Astrocyte of the cerebellum (primary cell): ENCODE measurements around the gene CLSTN2.

Experiments
- DNase-seq: peaks from one replicate; pipeline ENCODE4 v3.0.0-alpha.2; 2011; ENCODE audit warnings: low read depth
- H3K4me3 ChIP-seq: 2 replicates; pipeline ENCODE4 v1.5.1; 2011; ENCODE audit warnings: mild to moderate bottlenecking, low read depth, low read length, moderate library complexity
- in situ Hi-C: cut with HindIII; loops from 2 replicates; pipeline ENCODE4 v1.10.0; 2017; ENCODE audit warnings: low sequenced_read_pairs
- TF ChIP-seq, protein P1 (sequence below): IDR thresholded peaks from 2 replicates; pipeline ENCODE4 v1.5.1; 2012; ENCODE audit warnings: low read length, low read depth, moderate library complexity, mild to moderate bottlenecking; ENCODE audit errors: missing control alignments

Gene CLSTN2

DNA sequence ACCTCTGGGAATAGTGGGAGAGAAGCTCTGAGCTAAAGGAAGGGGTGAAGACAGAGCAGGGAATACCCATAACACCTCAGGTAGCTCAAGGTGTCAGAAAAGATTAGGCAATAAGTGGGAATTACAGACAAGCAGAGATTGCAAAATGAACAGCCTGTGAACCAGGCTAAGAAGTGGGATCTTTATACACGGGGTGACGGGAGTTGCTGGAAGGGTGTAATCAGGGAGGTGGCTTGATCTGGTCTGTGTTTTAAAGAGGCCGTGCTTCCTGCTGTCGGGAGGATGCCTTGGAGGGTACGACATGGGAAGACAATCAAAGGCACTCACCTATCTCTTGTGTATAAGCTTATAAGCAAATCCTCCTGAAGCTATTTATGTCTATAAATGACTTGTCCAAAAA, 216.3 kb downstream of the CLSTN2 start:
- no peak for DNase-seq
- in situ Hi-C loops, result no loop called here
- TF ChIP-seq, protein P1, sequence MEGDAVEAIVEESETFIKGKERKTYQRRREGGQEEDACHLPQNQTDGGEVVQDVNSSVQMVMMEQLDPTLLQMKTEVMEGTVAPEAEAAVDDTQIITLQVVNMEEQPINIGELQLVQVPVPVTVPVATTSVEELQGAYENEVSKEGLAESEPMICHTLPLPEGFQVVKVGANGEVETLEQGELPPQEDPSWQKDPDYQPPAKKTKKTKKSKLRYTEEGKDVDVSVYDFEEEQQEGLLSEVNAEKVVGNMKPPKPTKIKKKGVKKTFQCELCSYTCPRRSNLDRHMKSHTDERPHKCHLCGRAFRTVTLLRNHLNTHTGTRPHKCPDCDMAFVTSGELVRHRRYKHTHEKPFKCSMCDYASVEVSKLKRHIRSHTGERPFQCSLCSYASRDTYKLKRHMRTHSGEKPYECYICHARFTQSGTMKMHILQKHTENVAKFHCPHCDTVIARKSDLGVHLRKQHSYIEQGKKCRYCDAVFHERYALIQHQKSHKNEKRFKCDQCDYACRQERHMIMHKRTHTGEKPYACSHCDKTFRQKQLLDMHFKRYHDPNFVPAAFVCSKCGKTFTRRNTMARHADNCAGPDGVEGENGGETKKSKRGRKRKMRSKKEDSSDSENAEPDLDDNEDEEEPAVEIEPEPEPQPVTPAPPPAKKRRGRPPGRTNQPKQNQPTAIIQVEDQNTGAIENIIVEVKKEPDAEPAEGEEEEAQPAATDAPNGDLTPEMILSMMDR, result no peak
- H3K4me3 ChIP-seq, result no peak overlapping the region

DNA sequence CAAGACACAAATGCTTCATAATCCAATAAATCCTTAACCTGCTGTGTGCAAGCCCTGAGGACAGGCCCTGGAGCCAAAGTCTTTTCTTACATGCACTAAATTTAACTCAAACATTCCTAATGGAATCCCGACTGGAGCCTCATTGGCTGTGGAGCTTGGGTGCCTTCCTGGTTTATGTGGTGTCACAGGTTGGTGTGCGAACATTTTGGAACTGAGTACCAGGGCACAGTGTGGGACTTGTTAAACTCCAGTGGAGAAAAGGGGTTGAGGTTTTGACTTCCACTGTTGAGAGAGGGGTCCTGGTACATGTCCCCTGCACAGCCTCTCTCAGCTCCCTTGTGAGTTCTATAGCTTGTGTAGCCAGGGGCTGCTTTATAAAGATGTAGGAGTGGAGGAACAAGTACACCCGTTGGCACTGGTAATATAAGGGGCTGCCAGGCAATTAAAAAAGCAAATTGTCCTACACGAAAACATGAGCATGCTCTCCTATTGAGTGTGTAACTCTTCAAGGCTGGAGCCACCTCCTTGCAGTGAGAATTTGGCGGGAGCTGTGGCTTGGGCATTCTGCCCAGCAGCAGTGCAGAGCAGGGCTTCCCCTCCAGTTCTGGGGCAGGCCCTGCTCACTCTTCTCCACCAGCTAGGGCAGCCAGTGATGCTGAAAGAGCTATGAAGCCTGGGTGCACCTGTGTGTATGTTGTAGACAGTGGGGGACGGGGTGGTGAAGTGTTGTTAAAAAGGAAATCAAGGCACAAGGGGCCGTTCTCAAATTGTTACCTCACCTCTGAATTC, 218.1 kb downstream of the CLSTN2 start:
- no peak overlapping the region for H3K4me3 ChIP-seq
- no peak for DNase-seq
- TF ChIP-seq, protein P1, result no peak
- in situ Hi-C loops, result no loop called here

DNA sequence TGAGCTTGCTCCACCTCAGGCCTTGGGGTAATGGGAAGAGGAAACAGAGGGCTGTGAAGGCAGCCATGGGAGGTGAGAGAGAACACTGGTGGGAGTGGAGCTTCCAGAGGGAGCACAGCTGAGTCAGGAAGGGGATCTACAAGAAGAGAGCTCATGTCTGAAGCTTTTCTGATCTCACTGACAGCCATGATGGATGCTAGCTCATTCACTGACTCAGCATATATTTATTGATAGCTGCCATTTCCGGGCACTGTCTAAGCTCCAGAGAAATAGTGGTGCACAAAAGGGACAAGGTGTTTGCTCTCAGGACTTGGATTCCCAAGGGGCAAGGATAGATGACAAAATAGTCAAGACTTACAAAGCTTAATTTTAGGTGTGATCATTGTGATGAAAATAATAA, 218.8 kb downstream of the CLSTN2 start:
- no peak overlapping the region for H3K4me3 ChIP-seq
- TF ChIP-seq, protein P1, result no peak
- in situ Hi-C loops, result no loop called here
- no peak for DNase-seq

DNA sequence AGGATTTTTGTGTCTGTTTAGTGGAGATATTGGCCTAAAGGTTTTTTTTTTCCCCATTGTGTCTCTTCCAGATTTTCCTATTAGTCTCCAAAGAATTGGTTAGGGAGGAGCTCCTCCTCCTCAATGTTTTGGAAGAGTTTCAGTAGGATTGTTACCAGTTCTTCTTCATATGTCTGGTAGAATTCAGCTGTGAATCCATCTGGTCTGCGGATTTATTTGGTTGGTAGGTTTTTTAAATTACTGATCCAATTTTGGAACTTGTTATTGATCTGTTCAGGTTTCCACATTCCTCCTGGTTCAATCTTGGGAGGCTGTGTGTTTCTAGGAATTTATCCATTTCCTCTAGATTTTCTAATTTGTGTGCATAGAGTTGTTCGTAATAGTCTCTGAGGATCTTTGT, 222.2 kb downstream of the CLSTN2 start:
- TF ChIP-seq, protein P1, result no peak
- no peak for DNase-seq
- in situ Hi-C loops, result no loop called here
- H3K4me3 ChIP-seq, result no peak overlapping the region

- no peak overlapping the region for H3K4me3 ChIP-seq
- in situ Hi-C loops, result no loop called here
- TF ChIP-seq, protein P1, result no peak
- no peak for DNase-seq
Measured at GRCh38 chr3:140159646-140160045, 224.7 kb downstream of the CLSTN2 start.

DNA sequence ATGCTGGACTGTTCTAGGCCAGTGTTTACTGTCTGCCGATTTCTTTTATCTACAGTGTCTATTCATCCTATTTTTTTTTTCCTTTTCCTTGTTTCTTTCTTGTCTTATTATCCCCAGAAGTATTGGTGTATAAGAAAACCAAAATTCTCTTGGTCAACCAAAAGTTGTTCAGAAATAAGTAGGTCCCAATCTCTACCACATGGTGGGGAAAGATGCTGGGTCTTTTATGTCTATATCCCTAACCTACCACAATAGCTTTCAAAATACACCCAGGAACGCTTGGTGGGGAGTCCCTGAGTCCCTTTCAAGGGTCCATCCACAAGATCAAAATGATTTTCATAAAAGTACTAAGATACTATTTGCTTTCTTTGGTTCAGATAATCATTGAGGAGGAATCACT, 225.6 kb downstream of the CLSTN2 start:
- no peak overlapping the region for H3K4me3 ChIP-seq
- no peak for DNase-seq
- TF ChIP-seq, protein P1, result no peak
- in situ Hi-C loops, result no loop called here

DNA sequence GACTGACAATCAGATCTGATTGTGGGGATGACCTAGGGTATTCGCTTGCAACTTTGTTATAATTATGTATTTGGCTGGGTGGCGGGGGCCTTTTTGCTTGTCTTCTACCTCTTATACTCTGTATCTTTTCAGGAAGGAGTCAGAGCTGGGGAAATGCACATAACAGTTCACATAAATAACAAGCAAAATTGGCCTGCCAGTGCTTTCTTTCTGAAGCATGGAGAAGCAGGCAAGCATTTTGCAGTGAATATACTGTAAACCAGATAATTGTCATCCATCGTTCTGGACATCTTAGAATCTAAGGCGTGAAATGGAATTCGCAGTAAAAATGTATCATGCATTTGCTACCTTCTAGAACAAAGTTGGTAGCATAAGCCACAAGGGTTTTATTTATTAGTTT, 227.6 kb downstream of the CLSTN2 start:
- in situ Hi-C loops, result no loop called here
- TF ChIP-seq, protein P1, result no peak
- H3K4me3 ChIP-seq, result no peak overlapping the region
- no peak for DNase-seq
